Measurements from ENCODE around the gene ADAMTSL1.

ADAMTSL1 gene

GRCh38 chr9:18834740-18835361, 360.9 kb downstream of the ADAMTSL1 start:
- H3K4me3 ChIP-seq (ENCODE audit: low read length) = no peak overlapping the region
- no peak for DNase-seq (ENCODE audit: low read depth)
- TF ChIP-seq, protein P1, sequence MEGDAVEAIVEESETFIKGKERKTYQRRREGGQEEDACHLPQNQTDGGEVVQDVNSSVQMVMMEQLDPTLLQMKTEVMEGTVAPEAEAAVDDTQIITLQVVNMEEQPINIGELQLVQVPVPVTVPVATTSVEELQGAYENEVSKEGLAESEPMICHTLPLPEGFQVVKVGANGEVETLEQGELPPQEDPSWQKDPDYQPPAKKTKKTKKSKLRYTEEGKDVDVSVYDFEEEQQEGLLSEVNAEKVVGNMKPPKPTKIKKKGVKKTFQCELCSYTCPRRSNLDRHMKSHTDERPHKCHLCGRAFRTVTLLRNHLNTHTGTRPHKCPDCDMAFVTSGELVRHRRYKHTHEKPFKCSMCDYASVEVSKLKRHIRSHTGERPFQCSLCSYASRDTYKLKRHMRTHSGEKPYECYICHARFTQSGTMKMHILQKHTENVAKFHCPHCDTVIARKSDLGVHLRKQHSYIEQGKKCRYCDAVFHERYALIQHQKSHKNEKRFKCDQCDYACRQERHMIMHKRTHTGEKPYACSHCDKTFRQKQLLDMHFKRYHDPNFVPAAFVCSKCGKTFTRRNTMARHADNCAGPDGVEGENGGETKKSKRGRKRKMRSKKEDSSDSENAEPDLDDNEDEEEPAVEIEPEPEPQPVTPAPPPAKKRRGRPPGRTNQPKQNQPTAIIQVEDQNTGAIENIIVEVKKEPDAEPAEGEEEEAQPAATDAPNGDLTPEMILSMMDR (IDR thresholded peaks at IDR 0.05; ENCODE audit: insufficient read depth, low read depth, low read length, missing control alignments) = no peak

- DNase-seq (ENCODE audit: low read depth) = no peak
- TF ChIP-seq, protein P1 (IDR thresholded peaks at IDR 0.05; ENCODE audit: insufficient read depth, low read depth, low read length, missing control alignments) = no peak
- no peak overlapping the region for H3K4me3 ChIP-seq (ENCODE audit: low read length)
These were observed 363.4 kb downstream of the ADAMTSL1 start for GRCh38 chr9:18837402-18837801.

GRCh38 chr9:18847576-18848275, 373.8 kb downstream of the ADAMTSL1 start:
- TF ChIP-seq, protein P1 (IDR thresholded peaks at IDR 0.05; ENCODE audit: insufficient read depth, low read depth, low read length, missing control alignments) = no peak
- no peak for DNase-seq (ENCODE audit: low read depth)
- H3K4me3 ChIP-seq (ENCODE audit: low read length) = no peak overlapping the region

- TF ChIP-seq, protein P1 (IDR thresholded peaks at IDR 0.05; ENCODE audit: insufficient read depth, low read depth, low read length, missing control alignments) = no peak
- H3K4me3 ChIP-seq (ENCODE audit: low read length) = no peak overlapping the region
- DNase-seq (ENCODE audit: low read depth) = no peak
These were observed 374.7 kb downstream of the ADAMTSL1 start for GRCh38 chr9:18848657-18849056.

DNA sequence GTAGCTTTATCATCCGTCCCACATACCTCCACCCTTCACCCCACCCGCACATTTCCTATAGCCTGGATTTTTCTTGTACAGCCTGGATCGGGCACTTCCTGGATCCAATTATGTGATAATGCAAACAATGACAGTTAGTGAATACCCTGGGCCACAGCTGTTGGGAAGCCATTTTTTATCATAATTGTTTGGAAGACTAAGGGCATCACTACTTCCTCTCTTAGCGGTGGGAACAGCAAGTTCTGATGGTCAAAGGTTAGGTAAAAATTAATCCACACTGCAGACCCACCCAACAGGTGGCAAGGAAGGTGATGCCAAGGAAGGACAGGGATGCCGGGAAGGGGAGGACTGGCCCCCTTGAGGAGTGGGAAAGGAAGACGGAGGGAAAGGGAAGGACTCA, 375.3 kb downstream of the ADAMTSL1 start:
- H3K4me3 ChIP-seq (ENCODE audit: low read length) = no peak overlapping the region
- no peak for DNase-seq (ENCODE audit: low read depth)
- TF ChIP-seq, protein P1 (IDR thresholded peaks at IDR 0.05; ENCODE audit: insufficient read depth, low read depth, low read length, missing control alignments) = no peak

- TF ChIP-seq, protein P1 (IDR thresholded peaks at IDR 0.05; ENCODE audit: insufficient read depth, low read depth, low read length, missing control alignments) = no peak
- no peak overlapping the region for H3K4me3 ChIP-seq (ENCODE audit: low read length)
- no peak for DNase-seq (ENCODE audit: low read depth)
These were observed 376.1 kb downstream of the ADAMTSL1 start for GRCh38 chr9:18849890-18850677.
